ENCODE results near the gene SFTPA2.
"Not testable (repeated sequence)": the region's sequence is repeated elsewhere in the genome, so short reads cannot be mapped to it uniquely, and the experiment has no call there.

Gene SFTPA2

DNA sequence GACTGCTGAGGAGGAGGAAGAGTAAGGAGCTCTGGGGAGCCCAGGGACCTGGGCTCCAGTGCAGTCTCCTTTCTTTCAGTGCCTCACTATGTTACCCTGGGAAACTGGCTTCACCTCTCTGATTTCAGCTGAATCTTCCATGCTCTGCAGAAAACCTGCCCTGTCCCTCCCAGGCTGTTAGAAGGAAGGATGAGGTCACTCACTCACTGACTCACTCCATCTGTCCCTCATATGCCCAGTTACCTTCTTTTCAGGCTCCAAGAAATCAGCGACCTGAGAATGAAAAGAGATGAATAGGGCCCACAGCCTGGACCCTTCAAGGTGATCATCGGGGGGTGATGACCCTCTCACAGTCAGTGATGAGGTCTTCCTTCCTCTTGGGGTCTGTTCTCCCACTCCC, 481 bp downstream of the SFTPA2 start:
- H3K4me3 ChIP-seq (ENCODE audit: low read depth, low read length), result no peak overlapping the region
- TF ChIP-seq, protein P1, sequence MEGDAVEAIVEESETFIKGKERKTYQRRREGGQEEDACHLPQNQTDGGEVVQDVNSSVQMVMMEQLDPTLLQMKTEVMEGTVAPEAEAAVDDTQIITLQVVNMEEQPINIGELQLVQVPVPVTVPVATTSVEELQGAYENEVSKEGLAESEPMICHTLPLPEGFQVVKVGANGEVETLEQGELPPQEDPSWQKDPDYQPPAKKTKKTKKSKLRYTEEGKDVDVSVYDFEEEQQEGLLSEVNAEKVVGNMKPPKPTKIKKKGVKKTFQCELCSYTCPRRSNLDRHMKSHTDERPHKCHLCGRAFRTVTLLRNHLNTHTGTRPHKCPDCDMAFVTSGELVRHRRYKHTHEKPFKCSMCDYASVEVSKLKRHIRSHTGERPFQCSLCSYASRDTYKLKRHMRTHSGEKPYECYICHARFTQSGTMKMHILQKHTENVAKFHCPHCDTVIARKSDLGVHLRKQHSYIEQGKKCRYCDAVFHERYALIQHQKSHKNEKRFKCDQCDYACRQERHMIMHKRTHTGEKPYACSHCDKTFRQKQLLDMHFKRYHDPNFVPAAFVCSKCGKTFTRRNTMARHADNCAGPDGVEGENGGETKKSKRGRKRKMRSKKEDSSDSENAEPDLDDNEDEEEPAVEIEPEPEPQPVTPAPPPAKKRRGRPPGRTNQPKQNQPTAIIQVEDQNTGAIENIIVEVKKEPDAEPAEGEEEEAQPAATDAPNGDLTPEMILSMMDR (conservative IDR thresholded peaks at IDR 0.05; ENCODE audit: low read depth, low read length), result no peak
- peak; percentile 24 for DNase-seq (ENCODE audit: low read depth)

DNA sequence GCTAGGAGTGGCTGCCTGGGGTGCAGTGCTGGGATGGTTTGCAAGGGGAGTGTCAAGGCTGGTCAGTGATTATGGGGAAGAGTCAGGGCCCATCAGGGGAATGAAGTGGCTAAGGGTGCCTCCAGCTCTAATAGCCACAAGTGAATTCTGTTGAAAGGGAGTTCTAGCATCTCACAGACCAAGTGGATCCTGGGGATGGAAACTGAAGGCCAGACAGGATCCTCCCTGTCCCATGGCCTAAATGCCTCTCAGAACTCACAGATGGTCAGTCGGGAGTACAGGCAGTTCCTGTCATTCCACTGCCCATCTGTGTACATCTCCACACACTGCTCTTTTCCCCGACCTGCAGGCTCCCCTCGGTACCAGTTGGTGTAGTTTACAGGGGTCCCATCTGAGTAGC, 3.2 kb downstream of the SFTPA2 start:
- DNase-seq (ENCODE audit: low read depth); H3K4me3 ChIP-seq (ENCODE audit: low read depth, low read length): not testable (repeated sequence)

DNA sequence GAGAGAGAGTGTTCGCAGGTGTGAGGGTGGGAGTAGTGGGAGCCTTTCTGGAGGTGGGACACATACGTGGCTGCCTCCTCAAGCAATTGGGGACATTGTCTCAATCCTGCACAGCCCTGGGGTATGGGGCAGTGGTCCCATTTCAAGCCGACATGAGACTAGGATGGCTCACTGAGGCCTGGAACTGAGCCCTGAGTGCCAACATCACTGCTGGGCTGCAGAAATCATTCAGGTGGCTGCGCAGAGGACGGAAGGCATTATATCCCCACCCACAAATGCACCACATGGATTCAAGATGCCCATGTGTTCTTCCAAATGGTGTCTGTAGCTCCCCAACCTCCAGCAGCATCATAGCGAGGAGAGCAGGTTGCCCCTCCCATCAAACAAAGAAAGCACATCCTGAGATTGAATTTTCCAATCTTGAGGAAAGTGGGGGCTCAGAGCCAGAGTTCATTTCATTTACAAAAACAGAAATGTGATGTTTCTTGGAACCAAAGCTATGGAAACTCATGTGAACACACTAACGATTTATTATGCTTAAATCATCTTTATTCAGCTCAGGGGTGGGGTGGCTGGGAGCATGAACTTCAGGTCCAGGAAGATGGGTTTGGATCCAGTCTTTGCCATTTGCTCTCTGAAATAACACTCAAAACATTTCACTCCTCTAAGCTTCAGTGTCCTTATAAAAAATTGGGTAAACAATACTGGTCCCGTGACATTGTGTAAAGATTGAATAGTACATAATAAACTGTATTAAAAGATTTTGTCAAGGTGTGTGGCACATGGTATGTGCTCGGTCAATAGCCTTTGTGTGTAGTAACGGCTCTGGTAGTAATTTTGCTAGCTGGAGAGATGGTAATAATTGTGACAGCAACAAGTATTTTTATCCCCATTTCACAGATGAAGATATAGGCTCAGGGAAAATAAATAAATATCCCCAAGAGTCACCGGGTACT, 4.6 kb downstream of the SFTPA2 start:
- DNase-seq (ENCODE audit: low read depth), result no peak
- no peak overlapping the region for H3K4me3 ChIP-seq (ENCODE audit: low read depth, low read length)
- TF ChIP-seq, protein P1 (conservative IDR thresholded peaks at IDR 0.05; ENCODE audit: low read depth, low read length), result no peak

DNA sequence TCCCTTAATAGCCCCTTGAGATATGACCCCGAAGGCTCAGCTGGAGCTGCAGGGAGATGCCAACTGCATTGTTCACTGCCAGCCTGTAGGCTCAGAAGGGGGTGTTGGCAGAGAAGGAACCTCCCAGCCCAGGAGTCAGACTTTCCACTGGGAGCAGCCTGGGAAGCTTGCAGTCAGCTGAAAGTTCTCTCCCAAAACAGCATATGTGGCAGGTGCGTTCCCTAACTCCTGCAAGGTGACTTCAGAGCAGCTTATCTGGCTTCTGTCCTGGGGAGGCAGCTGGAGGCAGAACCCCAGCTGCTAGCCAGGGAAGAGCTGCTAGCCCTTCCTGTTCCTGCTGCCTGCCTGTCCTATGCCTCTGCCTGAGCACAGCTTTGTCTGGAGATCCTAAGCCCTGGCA, 8.1 kb downstream of the SFTPA2 start:
- H3K4me3 ChIP-seq (ENCODE audit: low read depth, low read length), result no peak overlapping the region
- TF ChIP-seq, protein P1 (conservative IDR thresholded peaks at IDR 0.05; ENCODE audit: low read depth, low read length), result no peak
- DNase-seq (ENCODE audit: low read depth), result no peak

DNA sequence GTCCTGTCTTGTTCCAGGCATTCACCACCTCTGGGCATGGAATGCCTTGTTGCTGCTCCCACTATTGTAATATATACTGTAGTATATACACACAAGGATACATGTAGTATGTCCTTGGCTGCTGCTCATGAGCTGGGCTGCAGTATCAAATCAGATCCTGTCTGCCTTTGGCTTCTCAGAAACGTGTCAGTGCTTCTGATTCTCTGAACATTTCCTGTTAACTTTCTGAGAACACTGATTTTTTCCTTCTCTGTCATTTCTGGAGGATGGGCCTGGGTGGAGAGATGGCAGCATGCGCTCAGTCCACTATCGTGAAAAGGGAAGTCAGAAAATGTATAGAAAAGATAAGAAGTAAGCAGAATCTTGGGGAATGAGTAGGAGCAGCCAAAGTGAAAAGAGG, 12.2 kb downstream of the SFTPA2 start:
- TF ChIP-seq, protein P1 (conservative IDR thresholded peaks at IDR 0.05; ENCODE audit: low read depth, low read length), result no peak
- DNase-seq (ENCODE audit: low read depth), result no peak
- no peak overlapping the region for H3K4me3 ChIP-seq (ENCODE audit: low read depth, low read length)

DNA sequence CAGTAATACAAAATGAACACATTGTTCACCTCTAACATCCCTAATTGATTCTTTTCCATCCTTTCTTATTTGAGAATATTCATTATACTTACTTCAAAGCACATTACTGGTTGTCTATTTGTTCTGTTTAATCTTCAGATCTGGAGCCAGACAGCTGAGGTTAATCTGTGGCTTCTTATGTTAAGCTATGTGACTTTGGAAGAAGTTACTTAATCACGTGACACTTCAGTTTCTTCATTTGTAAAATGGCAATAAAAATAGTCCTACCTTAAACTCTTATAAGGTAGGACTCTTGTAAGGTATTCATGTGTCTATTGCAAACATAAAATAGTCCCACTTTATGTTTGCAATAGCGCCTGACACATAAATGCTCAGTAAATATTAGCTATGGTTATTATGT, 13.1 kb downstream of the SFTPA2 start:
- not testable (repeated sequence) for DNase-seq (ENCODE audit: low read depth); H3K4me3 ChIP-seq (ENCODE audit: low read depth, low read length)

DNA sequence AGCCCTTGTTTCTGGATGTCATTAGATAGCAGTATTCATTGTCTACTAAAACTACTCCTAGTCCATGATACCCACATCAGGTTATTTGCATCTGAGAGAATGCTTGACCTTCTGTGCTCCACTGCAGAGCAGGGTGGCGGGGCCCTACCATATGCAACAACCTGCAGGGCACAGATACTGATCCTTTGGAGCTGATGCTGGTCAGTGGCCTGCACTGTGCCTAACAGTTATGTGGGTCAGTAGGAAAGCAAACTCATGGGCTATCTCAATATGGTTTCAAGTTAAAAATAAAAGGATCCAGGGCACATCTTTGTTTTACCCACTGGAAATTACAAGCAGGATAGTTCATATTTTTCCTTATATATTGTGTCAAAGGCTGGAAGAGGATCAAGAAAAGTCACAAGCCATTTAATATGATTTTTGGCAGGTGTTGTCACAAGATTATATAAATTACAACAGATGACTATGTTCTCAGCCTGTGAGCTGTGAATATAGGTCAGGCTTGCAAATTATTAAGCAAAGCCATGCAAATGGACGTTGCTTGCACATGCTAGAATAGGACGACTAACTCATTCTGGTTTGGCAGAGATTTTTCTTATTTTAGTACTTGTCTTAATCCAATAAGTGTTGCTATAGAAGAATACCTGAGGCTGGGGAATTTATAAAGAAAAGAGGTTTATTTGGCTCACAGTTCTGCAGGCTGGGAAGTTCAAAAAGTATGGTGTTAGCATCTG, 15.1 kb downstream of the SFTPA2 start:
- not testable (repeated sequence) for H3K4me3 ChIP-seq (ENCODE audit: low read depth, low read length); DNase-seq (ENCODE audit: low read depth)

DNA sequence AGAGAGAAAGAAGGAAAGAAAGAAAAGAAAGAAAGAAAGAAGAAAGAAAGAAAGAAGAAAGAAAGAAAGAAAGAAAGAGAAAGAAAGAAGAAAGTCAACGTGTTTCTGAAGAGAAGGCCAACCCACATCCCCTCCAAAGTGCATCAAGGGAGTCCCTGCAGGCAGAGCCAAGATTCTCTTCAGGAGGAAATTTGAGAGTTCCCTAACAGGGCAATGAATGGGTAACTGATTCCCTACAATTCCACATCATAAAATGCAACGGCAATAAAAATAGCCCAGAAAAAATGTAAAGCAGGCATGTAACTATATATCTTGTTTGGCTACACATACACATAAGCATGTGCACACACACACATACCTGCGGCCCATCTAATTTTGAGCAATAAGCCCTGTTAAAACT, 15.8 kb downstream of the SFTPA2 start:
- H3K4me3 ChIP-seq (ENCODE audit: low read depth, low read length); DNase-seq (ENCODE audit: low read depth): not testable (repeated sequence)

DNA sequence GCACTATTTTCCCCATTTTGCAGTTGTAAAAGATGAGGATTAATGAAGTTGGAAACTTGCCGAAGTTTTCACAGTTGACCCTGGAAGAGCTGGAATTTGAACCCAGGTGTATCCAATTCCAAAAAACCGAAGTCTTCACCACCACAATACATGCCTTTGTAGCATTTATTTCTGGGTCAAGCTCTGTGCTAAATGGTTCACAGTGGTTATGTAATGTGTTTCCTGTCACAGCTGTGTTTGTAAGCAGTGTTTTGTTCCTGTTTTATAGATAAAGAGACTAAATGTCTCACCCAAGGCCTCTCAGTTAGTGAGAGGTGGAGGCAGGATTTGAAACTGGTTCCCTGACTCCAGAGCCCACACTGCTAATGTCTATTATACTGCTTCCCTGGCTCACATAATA, 17.6 kb downstream of the SFTPA2 start:
- TF ChIP-seq, protein P1 (conservative IDR thresholded peaks at IDR 0.05; ENCODE audit: low read depth, low read length), result no peak
- H3K4me3 ChIP-seq (ENCODE audit: low read depth, low read length), result no peak overlapping the region
- no peak for DNase-seq (ENCODE audit: low read depth)

DNA sequence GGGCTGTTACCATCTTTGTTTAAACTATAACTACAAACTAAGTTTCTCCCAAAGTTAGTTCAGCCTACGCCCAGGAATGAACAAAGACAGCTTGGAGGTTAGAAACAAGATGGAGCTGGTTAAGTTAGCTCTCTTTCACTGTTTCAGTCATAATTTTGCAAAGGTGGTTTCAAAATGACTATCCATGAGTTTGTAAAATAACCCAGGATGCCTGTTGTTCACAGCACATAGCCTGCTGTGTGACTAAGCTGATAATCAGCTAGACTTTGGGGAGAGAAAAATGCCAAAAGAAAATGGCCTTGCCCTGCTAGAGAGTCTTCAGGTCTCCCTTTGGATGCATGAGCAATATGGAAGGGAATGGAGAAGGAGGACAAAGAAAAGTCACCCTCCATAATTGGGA, 19.3 kb downstream of the SFTPA2 start:
- not testable (repeated sequence) for H3K4me3 ChIP-seq (ENCODE audit: low read depth, low read length); DNase-seq (ENCODE audit: low read depth)

DNA sequence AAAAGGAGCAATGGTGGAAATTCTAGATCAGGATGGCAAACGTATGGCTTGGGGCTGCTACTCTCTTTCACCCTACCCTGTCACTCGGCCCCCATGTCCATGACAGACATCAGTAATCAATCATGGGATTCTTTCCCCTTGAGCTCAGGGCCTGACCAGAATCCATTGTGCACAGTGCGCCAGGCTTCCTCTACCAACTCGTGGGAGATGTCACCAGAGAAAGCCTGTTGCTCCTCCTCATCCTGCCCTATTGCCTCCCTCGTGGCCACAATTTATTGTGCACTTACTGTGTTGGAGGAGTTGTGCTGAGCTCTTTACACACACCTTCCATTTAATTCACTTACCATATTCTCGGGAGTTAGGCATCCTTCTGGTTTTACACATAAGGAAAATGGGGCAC, 21.9 kb downstream of the SFTPA2 start:
- not testable (repeated sequence) for DNase-seq (ENCODE audit: low read depth); H3K4me3 ChIP-seq (ENCODE audit: low read depth, low read length)

DNA sequence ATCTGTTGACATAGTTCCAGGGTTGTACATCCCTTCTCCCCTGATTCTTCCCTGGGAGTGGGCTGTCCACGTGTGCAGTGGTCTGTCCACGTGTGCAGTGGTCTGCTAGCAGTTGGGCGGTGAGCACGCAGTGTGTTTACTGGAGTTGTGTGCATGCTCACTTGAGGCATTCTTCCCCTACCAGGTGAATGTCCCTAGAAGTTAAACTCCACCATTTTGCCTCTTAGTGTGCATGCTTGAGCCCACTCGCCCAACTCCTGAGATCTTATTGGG, 26.4 kb downstream of the SFTPA2 start:
- DNase-seq (ENCODE audit: low read depth); H3K4me3 ChIP-seq (ENCODE audit: low read depth, low read length): not testable (repeated sequence)

Data from choroid plexus epithelial cell (primary cell).